Lower leg skin (tissue), 4 donors: ENCODE measurements around the gene TEPSIN. TPM values are rescaled to one million over a fixed set of nuclear protein-coding genes. Genes with fewer than 3 reads are reported as not detected.

ENCODE experiments used
- DNase-seq, 2 donors: peaks; one replicate each; pipeline ENCODE4 v3.0.0-alpha.2; 2019; ENCODE audit warnings: low spot score in 2 of 2
- H3K4me3 ChIP-seq: fragments of 200-600 bp; sonication (generic); 2 replicates; pipeline ENCODE4 v1.5.1; 2017; ENCODE audit warnings: mild to moderate bottlenecking, low read depth; ENCODE audit not compliant: poor library complexity, severe bottlenecking
- POLR2A ChIP-seq, 2 donors: fragments of 450-650 bp; IDR thresholded peaks; one replicate each; pipeline ENCODE4 v1.6.1; 2016 to 2017; ENCODE audit warnings: antibody characterized with exemption in 2 of 2, mild to moderate bottlenecking in 1 of 2, moderate library complexity in 1 of 2
- WGBS, 2 donors: methylation state at CpG; one replicate each; pipeline ENCODE4 v1.1.5; 2018; 5-methylcytosine and 5-hydroxymethylcytosine counted together
- intact Hi-C: fragments of 100-400 bp; cut with DNase I; formaldehyde crosslinking; loops from one replicate; pipeline ENCODE4 v1.15.0; 2023; ENCODE audit warnings: low total_unique reads
- total RNA-seq, 4 donors: library from RNA; depleted of rRNA; stranded (reverse); fragments of >200 nt; gene quantifications; one replicate each; pipeline ENCODE4 v1.1.0, GENCODE V29; 2016
- TF ChIP-seq, protein P1 (sequence below), 3 donors: fragments of 450-650 bp; IDR thresholded peaks; one replicate each; pipeline ENCODE4 v1.5.1; 2016; ENCODE audit warnings: antibody characterized with exemption in 3 of 3, mild to moderate bottlenecking in 3 of 3, moderate library complexity in 2 of 3

The TEPSIN gene
- total RNA-seq, 4 donors from 2014 or later, result 40.7 to 104 (median 62.6) TPM

DNA sequence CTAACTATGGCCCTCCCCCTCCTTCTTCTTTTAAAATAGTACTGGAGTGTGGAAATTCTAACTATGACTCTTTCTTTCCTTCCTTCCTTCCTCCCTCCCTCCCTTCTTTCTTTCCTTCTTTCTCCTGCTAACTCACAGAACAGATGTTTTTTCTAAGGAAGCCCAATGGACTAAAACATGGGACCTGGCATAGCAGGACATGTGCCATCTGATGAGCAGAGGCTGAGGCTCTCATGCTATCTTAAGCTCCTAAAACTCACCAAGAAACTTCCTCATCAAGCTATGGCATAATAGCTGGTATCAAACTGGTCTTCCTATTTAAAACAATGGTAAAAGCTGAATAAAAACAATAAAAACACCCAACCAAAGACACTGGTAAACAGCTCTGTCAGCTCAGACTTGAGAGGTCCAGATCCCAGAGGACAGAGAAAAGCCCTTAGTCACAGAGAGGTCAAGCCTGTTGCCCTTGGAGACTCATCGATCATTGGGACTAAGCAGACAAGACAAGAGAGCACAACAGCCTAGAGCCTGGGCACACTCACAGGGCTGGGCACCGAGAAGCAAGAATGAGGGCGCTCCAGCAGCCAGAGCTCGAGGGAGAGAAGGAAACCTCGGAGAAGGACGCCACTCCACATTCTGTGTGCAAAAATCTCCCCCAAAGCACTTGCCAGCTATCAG, 28.7 kb upstream of the TEPSIN start:
- no peak for DNase-seq
- no peak overlapping the region for H3K4me3 ChIP-seq
- intact Hi-C loops, result no loop called here
- TF ChIP-seq, protein P1, sequence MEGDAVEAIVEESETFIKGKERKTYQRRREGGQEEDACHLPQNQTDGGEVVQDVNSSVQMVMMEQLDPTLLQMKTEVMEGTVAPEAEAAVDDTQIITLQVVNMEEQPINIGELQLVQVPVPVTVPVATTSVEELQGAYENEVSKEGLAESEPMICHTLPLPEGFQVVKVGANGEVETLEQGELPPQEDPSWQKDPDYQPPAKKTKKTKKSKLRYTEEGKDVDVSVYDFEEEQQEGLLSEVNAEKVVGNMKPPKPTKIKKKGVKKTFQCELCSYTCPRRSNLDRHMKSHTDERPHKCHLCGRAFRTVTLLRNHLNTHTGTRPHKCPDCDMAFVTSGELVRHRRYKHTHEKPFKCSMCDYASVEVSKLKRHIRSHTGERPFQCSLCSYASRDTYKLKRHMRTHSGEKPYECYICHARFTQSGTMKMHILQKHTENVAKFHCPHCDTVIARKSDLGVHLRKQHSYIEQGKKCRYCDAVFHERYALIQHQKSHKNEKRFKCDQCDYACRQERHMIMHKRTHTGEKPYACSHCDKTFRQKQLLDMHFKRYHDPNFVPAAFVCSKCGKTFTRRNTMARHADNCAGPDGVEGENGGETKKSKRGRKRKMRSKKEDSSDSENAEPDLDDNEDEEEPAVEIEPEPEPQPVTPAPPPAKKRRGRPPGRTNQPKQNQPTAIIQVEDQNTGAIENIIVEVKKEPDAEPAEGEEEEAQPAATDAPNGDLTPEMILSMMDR (IDR thresholded peaks at IDR 0.05), result no peak
- no peak for TF ChIP-seq POLR2A (IDR thresholded peaks at IDR 0.05)
- 72 to 85% methylated on average over 6 of the region's 6 CpGs for WGBS, 2 donors

DNA sequence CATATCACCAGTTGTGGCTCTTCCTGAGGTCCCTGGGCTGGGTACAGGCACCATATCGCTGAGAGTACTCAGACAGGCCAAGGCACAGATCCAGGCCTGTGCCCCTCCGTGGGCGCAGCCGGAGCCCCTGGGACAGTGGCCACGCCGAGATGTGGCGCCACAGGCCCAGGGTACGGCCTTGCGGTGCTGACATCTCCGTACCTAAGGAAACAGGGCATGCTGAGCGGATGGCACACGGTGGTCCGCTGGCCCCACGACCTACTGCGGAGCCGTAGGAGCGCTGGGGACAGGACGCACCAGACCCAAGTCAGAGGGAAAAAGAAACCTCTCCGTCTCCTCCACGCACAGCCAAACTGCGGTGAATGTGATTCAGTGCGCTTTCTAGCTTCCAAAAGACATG, 26.7 kb upstream of the TEPSIN start:
- H3K4me3 ChIP-seq, result no peak overlapping the region
- TF ChIP-seq, protein P1 (IDR thresholded peaks at IDR 0.05), result no peak
- TF ChIP-seq POLR2A (IDR thresholded peaks at IDR 0.05), result no peak
- DNase-seq, result no peak
- WGBS, 2 donors, result 94 to 97% methylated on average over 21 to 22 of the region's 22 CpGs
- intact Hi-C loops, result no loop called here

DNA sequence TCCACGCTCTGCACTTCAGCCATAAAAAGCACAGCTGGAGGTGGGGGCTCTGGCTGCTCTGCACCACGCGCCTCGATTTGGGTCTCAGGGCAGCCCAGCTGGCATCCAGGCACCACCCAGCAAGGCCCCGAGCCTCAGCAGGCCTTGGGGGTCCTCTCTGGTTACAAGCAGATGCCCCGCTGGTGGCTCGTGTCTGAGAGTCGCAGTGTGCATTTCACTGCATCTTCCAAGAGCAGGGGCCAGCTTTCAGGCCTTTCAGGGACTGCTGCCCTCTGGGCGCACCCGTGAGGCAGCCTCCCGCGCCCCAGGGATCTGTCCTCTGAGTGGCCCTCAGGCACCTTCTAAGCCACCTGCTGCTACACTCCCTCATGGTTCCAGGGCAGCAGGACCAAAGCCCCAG, 25.8 kb upstream of the TEPSIN start:
- WGBS, 2 donors, result 89 to 99% methylated on average over 8 to 12 of the region's 12 CpGs
- TF ChIP-seq, protein P1 (IDR thresholded peaks at IDR 0.05), result no peak
- no peak for TF ChIP-seq POLR2A (IDR thresholded peaks at IDR 0.05)
- intact Hi-C loops, result no loop called here
- DNase-seq, result no peak
- no peak overlapping the region for H3K4me3 ChIP-seq

DNA sequence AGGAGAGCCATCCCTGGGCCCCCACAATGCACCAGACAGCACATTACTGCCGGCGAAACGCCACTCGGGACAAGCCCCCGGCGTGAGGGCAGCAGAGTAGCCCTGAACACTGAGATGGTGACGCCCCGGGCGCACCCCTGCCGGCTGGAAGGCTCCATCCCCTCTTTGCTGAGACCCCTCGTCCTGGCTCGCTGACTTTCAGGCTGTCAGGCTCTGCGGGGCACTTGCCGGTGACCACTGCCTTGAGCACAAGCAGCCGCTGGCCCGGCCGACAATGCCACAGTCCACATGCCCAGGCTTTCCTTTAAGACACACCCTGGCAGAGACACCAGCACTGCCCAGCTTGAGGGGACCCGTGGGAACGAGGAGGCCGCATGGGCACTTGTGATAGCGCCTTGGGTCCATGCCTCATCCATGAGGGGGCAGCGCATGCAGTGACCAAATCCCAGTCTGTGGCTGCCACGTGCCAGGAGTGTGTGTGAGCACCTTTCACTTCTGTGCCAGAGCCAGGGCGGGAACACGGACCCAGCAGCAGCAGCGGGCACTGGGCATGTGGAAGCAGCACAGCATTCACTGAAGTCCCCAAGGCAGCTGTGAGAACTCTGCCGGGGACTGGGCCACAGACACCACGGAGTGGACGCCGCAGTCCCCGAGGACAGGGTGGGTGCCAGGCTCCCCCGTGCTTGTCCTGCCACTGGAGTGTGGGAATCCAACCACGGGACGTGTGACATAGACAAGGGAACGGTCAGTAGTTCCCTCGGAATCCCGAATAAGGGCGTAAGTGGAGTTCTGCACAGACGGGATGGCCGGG, 24.7 kb upstream of the TEPSIN start:
- intact Hi-C loops, result no loop called here

DNA sequence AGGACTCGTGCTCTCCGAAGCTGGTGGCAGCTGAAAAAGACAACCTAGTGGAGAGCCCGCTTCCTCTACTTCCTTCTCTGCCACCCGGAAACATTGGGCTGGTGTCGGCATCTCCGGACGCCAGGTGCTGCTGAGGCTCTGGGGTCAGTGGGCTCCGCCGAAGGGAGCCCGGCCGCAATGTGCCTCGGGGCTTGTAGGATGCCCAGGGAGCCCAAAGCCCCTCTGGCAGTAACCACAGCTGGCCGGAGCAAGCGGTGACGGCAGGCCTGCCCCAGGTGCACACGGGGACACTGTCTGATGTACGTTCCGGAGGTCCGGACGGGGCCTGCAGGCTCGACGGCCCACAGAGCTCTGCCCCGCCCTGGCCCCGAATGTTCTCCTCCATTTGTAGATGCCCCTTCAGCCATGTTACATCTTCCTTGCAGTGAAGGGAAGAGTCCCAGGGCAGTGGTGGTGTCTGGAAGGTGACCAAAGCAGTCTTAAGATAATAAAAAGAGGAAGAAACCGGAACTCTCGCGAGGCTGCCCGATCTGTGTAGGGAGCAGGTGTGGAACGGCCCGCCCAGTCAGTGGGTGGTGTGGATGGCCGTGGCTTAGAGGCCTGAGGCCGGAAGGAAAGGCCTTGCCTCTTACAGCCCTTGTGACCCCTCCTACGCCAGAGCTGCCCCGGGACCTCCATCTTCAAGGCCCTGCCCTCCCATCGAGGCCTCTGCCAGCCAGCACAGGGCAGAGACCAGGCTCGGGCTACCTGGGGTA, 22.9 kb upstream of the TEPSIN start:
- no peak for DNase-seq
- no peak for TF ChIP-seq POLR2A (IDR thresholded peaks at IDR 0.05)
- TF ChIP-seq, protein P1 (IDR thresholded peaks at IDR 0.05), result no peak
- intact Hi-C loops, result no loop called here
- WGBS, 2 donors, result 91 to 94% methylated on average over 36 of the region's 36 CpGs
- no peak overlapping the region for H3K4me3 ChIP-seq

More for the DNA sequence above, 24.7 kb upstream of the TEPSIN start:
- no peak for DNase-seq
- no peak overlapping the region for H3K4me3 ChIP-seq
- TF ChIP-seq, protein P1 (IDR thresholded peaks at IDR 0.05), result no peak
- TF ChIP-seq POLR2A (IDR thresholded peaks at IDR 0.05), result no peak
- WGBS, 2 donors, result 95 to 96% methylated on average over 37 to 38 of the region's 40 CpGs
